HepG2 (cell line): ENCODE results near the gene FGFR3.

Experiments used
- KDM1A ChIP-seq: IDR thresholded peaks from 2 replicates; pipeline ENCODE4 v1.6.1; 2016; ENCODE audit warnings: missing compliant biosample characterization
- MBD4 ChIP-seq: IDR thresholded peaks from 2 replicates; pipeline ENCODE4 v1.6.1; 2012; ENCODE audit warnings: low read length, inconsistent platforms, borderline replicate concordance
- NFE2L2 ChIP-seq: fragments of 150-350 bp; IDR thresholded peaks from 2 replicates; pipeline ENCODE4 v1.6.1; 2014; ENCODE audit warnings: low read length
- NFKBIZ ChIP-seq: IDR thresholded peaks from 2 replicates; pipeline ENCODE4 v1.6.1; 2018; ENCODE audit warnings: missing genetic modification reagents, missing compliant biosample characterization
- STAG1 ChIP-seq: sonication (generic); formaldehyde crosslinking; IDR thresholded peaks from 2 replicates; pipeline ENCODE4 v1.4.0; 2020; ENCODE audit warnings: missing genetic modification reagents
- STAT5B ChIP-seq: sonication (generic); formaldehyde crosslinking; IDR thresholded peaks from 2 replicates; pipeline ENCODE4 v1.4.0; 2020; ENCODE audit warnings: missing genetic modification reagents
- ZNF646 ChIP-seq: sonication (generic); formaldehyde crosslinking; IDR thresholded peaks from 2 replicates; pipeline ENCODE4 v1.9.0; 2021; ENCODE audit warnings: mild to moderate bottlenecking, missing genetic modification reagents
- TF ChIP-seq, protein P1 (sequence below): sonication (generic); formaldehyde crosslinking; IDR thresholded peaks from 2 replicates; pipeline ENCODE4 v1.5.0; 2020; ENCODE audit warnings: mild to moderate bottlenecking, missing genetic modification reagents, moderate library complexity

- TF ChIP-seq STAG1 (no peak), MBD4 (no peak), NFKBIZ (CRISPR knock-in tag) (no peak), KDM1A (CRISPR knock-in tag) (no peak), ZNF646 (CRISPR knock-in tag) (no peak), NFE2L2 (no peak), STAT5B (CRISPR knock-in tag) (no peak)
- TF ChIP-seq, protein P1, sequence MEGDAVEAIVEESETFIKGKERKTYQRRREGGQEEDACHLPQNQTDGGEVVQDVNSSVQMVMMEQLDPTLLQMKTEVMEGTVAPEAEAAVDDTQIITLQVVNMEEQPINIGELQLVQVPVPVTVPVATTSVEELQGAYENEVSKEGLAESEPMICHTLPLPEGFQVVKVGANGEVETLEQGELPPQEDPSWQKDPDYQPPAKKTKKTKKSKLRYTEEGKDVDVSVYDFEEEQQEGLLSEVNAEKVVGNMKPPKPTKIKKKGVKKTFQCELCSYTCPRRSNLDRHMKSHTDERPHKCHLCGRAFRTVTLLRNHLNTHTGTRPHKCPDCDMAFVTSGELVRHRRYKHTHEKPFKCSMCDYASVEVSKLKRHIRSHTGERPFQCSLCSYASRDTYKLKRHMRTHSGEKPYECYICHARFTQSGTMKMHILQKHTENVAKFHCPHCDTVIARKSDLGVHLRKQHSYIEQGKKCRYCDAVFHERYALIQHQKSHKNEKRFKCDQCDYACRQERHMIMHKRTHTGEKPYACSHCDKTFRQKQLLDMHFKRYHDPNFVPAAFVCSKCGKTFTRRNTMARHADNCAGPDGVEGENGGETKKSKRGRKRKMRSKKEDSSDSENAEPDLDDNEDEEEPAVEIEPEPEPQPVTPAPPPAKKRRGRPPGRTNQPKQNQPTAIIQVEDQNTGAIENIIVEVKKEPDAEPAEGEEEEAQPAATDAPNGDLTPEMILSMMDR, result no peak
Observed at GRCh38 chr4:1797298-1797860, 4.3 kb downstream of the FGFR3 start.
